H1 (cell line): ENCODE measurements around the gene HACD1. TPM values are rescaled to one million over a fixed set of nuclear protein-coding genes. Genes with fewer than 3 reads are reported as not detected.
A peak's percentile ranks its signal among the peaks of the same experiment; 100 is the strongest.

ENCODE experiments used
- ASH2L ChIP-seq: fragments of 200-600, 300-600 bp; sonication (generic); IDR thresholded peaks from one replicate; pipeline ENCODE4 v1.7.1; 2017; ENCODE audit warnings: low read length
- BACH1 ChIP-seq: IDR thresholded peaks from 2 replicates; pipeline ENCODE4 v1.6.1; 2012; ENCODE audit warnings: low read length, improper control_type of control experiment
- BCL11A ChIP-seq, 2 experiments: IDR thresholded peaks; one replicate each; pipeline ENCODE4 v1.6.1; 2011; ENCODE audit warnings: low read depth in 2 of 2, low read length in 2 of 2, mild to moderate bottlenecking in 2 of 2
- BRCA1 ChIP-seq: IDR thresholded peaks from 2 replicates; pipeline ENCODE4 v1.6.1; 2012; ENCODE audit warnings: low read depth, low read length, improper control_type of control experiment
- CREB1 ChIP-seq: IDR thresholded peaks from 2 replicates; pipeline ENCODE4 v1.6.1; 2012; ENCODE audit warnings: inconsistent platforms
- EZH2 ChIP-seq: fragments of 200-600 bp; sonication (generic); IDR thresholded peaks from 2 replicates; pipeline ENCODE4 v1.7.1; 2012; ENCODE audit warnings: low read depth, mild to moderate bottlenecking, moderate library complexity, low read length, inconsistent platforms; ENCODE audit not compliant: severe bottlenecking
- HDAC2 ChIP-seq, 2 experiments: fragments of 300-600 bp in 1 of 2; sonication (generic) in 1 of 2; IDR thresholded peaks; 2 replicates each; pipeline ENCODE4 v1.6.1; 2011 to 2012; ENCODE audit warnings: low read depth in 2 of 2, low read length in 2 of 2, mild to moderate bottlenecking in 2 of 2, moderate library complexity in 2 of 2, borderline replicate concordance in 1 of 2, inconsistent platforms in 1 of 2
- HDAC6 ChIP-seq: IDR thresholded peaks from one replicate; pipeline ENCODE4 v1.7.1; 2012; ENCODE audit warnings: low read depth, mild to moderate bottlenecking, inconsistent platforms, low read length, moderate library complexity
- JUN ChIP-seq: IDR thresholded peaks from 2 replicates; pipeline ENCODE4 v1.6.1; 2011; ENCODE audit warnings: low read depth, mild to moderate bottlenecking, improper control_type of control experiment, low read length
- KDM1A ChIP-seq: fragments of 200-600, 300-600 bp; sonication (generic); IDR thresholded peaks from 2 replicates; pipeline ENCODE4 v1.7.1; 2016; ENCODE audit warnings: mild to moderate bottlenecking, low read length, borderline replicate concordance
- KDM4A ChIP-seq: IDR thresholded peaks from one replicate; pipeline ENCODE4 v1.7.1; 2012; ENCODE audit warnings: low read depth, mild to moderate bottlenecking, moderate library complexity, low read length, inconsistent platforms; ENCODE audit not compliant: severe bottlenecking
- KDM5A ChIP-seq: fragments of 200-600 bp; IDR thresholded peaks from 2 replicates; pipeline ENCODE4 v1.7.1; 2012; ENCODE audit warnings: mild to moderate bottlenecking, low read length, inconsistent platforms, mixed read lengths
- NANOG ChIP-seq: IDR thresholded peaks from 2 replicates; pipeline ENCODE4 v1.6.1; 2011; ENCODE audit warnings: low read length, low read depth, mild to moderate bottlenecking, inconsistent platforms; ENCODE audit not compliant: insufficient read depth, poor library complexity, severe bottlenecking
- POLR2A ChIP-seq, 2 experiments: IDR thresholded peaks; 1 replicate in 1 of 2; 2 replicates in 1 of 2; pipeline ENCODE4 v1.6.1; 2011; ENCODE audit warnings: low read depth in 2 of 2, low read length in 2 of 2, mild to moderate bottlenecking in 2 of 2; ENCODE audit errors: control extremely low read depth in 1 of 2
- RBBP5 ChIP-seq: IDR thresholded peaks from 2 replicates; pipeline ENCODE4 v1.7.1; 2012; ENCODE audit warnings: low read depth, mild to moderate bottlenecking, inconsistent platforms, low read length, moderate library complexity, borderline replicate concordance
- RNF2 ChIP-seq: fragments of 200-900, 300-1000 bp; sonication (generic); IDR thresholded peaks from 2 replicates; pipeline ENCODE4 v1.7.1; 2016; ENCODE audit warnings: borderline replicate concordance, low read depth, mild to moderate bottlenecking, antibody characterized with exemption, low read length; ENCODE audit not compliant: poor library complexity, severe bottlenecking; ENCODE audit errors: missing control alignments
- SIN3A ChIP-seq, 2 experiments: IDR thresholded peaks in 1 of 2; conservative IDR thresholded peaks in 1 of 2; 2 replicates each; pipeline ENCODE4 v1.6.1; 2011 to 2012; ENCODE audit warnings: low read length in 2 of 2, improper control_type of control experiment in 1 of 2, low read depth in 1 of 2, mild to moderate bottlenecking in 1 of 2
- SP1 ChIP-seq: IDR thresholded peaks from 2 replicates; pipeline ENCODE4 v1.6.1; 2011; ENCODE audit warnings: low read depth, low read length
- SP4 ChIP-seq: IDR thresholded peaks from 2 replicates; pipeline ENCODE4 v1.6.1; 2012; ENCODE audit warnings: low read length, inconsistent platforms
- SUZ12 ChIP-seq: fragments of 200-600 bp; sonication (generic); IDR thresholded peaks from 2 replicates; pipeline ENCODE4 v1.6.1; 2012; ENCODE audit warnings: mild to moderate bottlenecking, inconsistent platforms, low read length, moderate library complexity, mixed read lengths
- TAF1 ChIP-seq: IDR thresholded peaks from 2 replicates; pipeline ENCODE4 v1.6.1; 2011; ENCODE audit warnings: mild to moderate bottlenecking, low read depth, low read length
- TBP ChIP-seq: IDR thresholded peaks from 2 replicates; pipeline ENCODE4 v1.6.1; 2011; ENCODE audit warnings: low read depth, low read length, improper control_type of control experiment
- polyA plus RNA-seq, 7 experiments: library from polyadenylated mRNA; depleted of rRNA in 3 of 7; stranded (reverse) in 5 of 7; unstranded in 2 of 7; fragments of >200 nt in 5 of 7; fragments of 200-250 nt in 2 of 7; gene quantifications; 1 replicate in 5 of 7; 2 replicates in 1 of 7; 4 replicates in 1 of 7; pipeline versions ENCODE4 v1.2.1 to v1.2.3, GENCODE V29; 2011 to 2013; ENCODE audit warnings: missing spikeins in 2 of 7, mixed read lengths in 2 of 7
- total RNA-seq: library from RNA; stranded (reverse); fragmentation: NEBNext Ultra II Directional; extraction: Animal tissue kit (Norgen Biotek cat#: 25700); gene quantifications from 2 replicates; pipeline ENCODE4 v1.2.1, GENCODE V29; 2021

Gene HACD1
- total and polyA plus RNA-seq, 2 of the 8 experiments (the other 6 are each of a cell fraction or from before 2014, with no cell fraction given), result 18.7 to 30.8 TPM

DNA sequence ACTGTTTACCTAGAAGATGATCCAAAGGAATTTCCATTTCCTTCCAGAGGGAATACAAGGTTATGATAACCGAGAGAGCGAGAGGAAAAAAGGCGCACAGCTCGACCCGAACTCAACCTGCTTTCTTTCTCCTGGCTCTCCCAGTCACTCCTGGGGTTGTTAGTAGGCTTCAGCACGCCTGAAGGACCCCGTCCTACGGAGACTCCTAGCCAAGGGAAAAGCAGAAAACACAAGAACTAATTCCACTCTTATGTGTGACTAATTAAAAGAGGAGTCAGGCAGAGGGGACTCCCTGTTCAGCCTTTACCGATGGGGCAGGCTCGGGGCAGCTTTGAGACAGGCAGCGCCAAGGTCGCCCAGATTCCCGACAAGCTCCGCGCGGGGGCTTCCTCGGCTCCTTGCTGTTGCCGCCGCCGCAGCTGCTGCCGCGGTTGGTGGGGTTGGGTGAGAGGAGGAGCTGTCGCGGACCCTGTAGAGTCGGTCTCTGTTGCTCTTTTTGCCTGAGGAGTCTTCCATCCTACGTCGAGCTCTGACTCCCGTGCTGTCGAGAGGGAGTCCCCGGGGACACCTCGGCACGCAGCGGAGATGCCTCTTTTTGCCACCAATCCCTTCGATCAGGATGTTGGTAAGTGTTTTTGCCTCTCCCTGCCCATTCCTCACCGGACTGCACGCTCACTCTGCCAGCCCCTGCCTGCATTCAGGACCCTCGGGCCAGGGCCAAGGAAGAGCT is 26.7 kb upstream of the HACD1 start, which contains the start of gene STAM (continued):
- TF ChIP-seq BRCA1, result no peak
- peak in 1 of 2 experiments; percentile 39; a peak in 1 of 4 replicates for TF ChIP-seq HDAC2 (IDR thresholded peaks at IDR 0.05; ENCODE audit: borderline replicate concordance in 1 of 2, low read depth in 2 of 2, low read length in 2 of 2)
- 0 out of 2 replicates have a peak, but pooled peaks have one; percentile 5 for TF ChIP-seq SP1
- 0 out of 2 replicates have a peak, but pooled peaks have one; percentile 67 for TF ChIP-seq RBBP5
- TF ChIP-seq TAF1, result peak; percentile 92
- no peak for TF ChIP-seq SUZ12
- TF ChIP-seq HDAC6, result no peak
- TF ChIP-seq KDM4A, result peak; percentile 51
- no peak for TF ChIP-seq BCL11A (IDR thresholded peaks at IDR 0.05; ENCODE audit: low read depth in 2 of 2, low read length in 2 of 2)
- TF ChIP-seq NANOG, result no peak
- peak; percentile 83 to 91 for TF ChIP-seq POLR2A (IDR thresholded peaks at IDR 0.05; ENCODE audit: control extremely low read depth in 1 of 2, low read depth in 2 of 2, low read length in 2 of 2)
- no peak for TF ChIP-seq KDM1A
- TF ChIP-seq ASH2L, result peak; percentile 74
- TF ChIP-seq CREB1, result peak; percentile 18; the same call in 1 of the 2 replicates
- no peak for TF ChIP-seq EZH2
- peak; percentile 100 for TF ChIP-seq SP4
- TF ChIP-seq RNF2, result no peak
- no peak for TF ChIP-seq KDM5A
- TF ChIP-seq BACH1, result no peak
- peak in 1 of 2 experiments; percentile 69; a peak in 2 of 4 replicates for TF ChIP-seq SIN3A (conservative IDR thresholded peaks at IDR 0.05 in 1 of 2, IDR thresholded peaks at IDR 0.05 in 1 of 2; ENCODE audit: low read depth in 1 of 2, low read length in 2 of 2)
- peak; percentile 69 for TF ChIP-seq TBP
- no peak for TF ChIP-seq JUN
